SK-N-MC (cell line): ENCODE results near the gene PRAMEF5.
"Not testable (repeated sequence)": the region's sequence is repeated elsewhere in the genome, so short reads cannot be mapped to it uniquely, and the experiment has no call there.

ENCODE experiments used
- DNase-seq: peaks from one replicate; pipeline ENCODE4 v3.0.0-alpha.2; 2011; ENCODE audit warnings: low read depth, low spot score
- H3K27ac ChIP-seq: fragments of 200-600 bp; sonication (generic); 2 replicates; pipeline ENCODE4 v1.5.1; 2016; ENCODE audit warnings: mixed run types
- H3K36me3 ChIP-seq: fragments of 200-600 bp; sonication (generic); 2 replicates; pipeline ENCODE4 v1.6.1; 2017; ENCODE audit warnings: antibody characterized with exemption, low read length, mixed read lengths; ENCODE audit not compliant: insufficient read depth
- H3K4me3 ChIP-seq: fragments of 200-600 bp; sonication (generic); 2 replicates; pipeline ENCODE4 v1.5.1; 2016
- H3K9ac ChIP-seq: fragments of 200-600 bp; sonication (generic); 2 replicates; pipeline ENCODE4 v1.8.0; 2017; ENCODE audit warnings: mixed run types, mixed read lengths; ENCODE audit not compliant: insufficient read length
- H3K9me3 ChIP-seq: fragments of 200-600 bp; sonication (generic); 2 replicates; pipeline ENCODE4 v1.6.1; 2017; ENCODE audit warnings: low read depth, mild to moderate bottlenecking, antibody characterized with exemption, low read length, moderate library complexity, mixed read lengths
- EZH2 ChIP-seq: fragments of 200-600 bp; sonication (generic); IDR thresholded peaks from one replicate; pipeline ENCODE4 v1.6.1; 2017; ENCODE audit warnings: antibody characterized with exemption
- FOXP2 ChIP-seq: optimal IDR thresholded peaks from 2 replicates; pipeline ENCODE3; 2011; ENCODE audit warnings: mild to moderate bottlenecking, moderate library complexity; ENCODE audit not compliant: insufficient read depth; ENCODE audit errors: extremely low read length, control extremely low read depth
- POLR2AphosphoS5 ChIP-seq: IDR thresholded peaks from 2 replicates; pipeline ENCODE4 v1.6.1; 2012; ENCODE audit warnings: mild to moderate bottlenecking, low read depth, low read length, borderline replicate concordance

Gene PRAMEF5

DNA sequence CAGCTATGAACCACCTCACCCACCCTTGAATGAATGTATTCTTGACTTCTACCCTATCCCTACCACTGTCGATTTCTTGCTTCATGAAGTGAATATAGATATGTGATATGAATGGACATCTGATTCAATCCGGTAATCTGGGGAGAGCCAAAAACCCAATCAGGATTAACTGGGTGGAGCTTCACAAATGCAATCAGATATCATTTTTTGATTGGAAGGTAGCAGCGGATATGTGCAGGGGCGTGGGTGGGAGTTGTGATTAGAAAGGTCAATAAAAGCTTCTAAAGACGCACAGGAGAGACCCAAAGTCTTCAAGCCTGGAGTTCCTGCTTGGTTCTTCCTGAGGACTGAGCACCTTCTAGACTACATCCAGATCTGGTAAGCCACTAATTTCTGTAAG, at the start of gene PRAMEF5:
Gene PRAMEF5 (plus strand): TSS at position 301 of the 400 bp plus-strand sequence. CDS start 5,071 bp downstream, outside the sequence.
- H3K27ac ChIP-seq, DNase-seq, H3K36me3 ChIP-seq, H3K9ac ChIP-seq, H3K9me3 ChIP-seq, H3K4me3 ChIP-seq: not testable (repeated sequence)

DNA sequence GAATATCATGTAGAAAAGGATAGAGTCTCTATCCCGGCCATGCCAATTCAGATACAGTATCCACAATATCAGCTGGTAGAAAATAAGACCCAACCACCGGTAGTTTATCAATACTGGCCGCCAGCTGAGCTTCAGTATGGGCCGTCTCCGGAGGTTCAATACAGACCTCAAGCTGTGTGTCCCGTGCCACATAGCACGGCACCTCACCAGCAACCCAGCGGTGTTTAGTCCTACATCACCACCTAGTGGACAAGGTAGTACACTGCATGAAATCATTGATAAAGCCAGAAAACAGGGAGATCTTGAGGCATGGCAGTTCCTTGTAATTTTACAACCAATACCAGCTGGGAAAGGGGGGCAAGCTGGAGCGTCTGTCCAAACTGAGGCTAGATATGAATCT, 45.3 kb upstream of the PRAMEF5 start:
- not testable (repeated sequence) for H3K27ac ChIP-seq, H3K9me3 ChIP-seq, DNase-seq, H3K9ac ChIP-seq, H3K36me3 ChIP-seq, H3K4me3 ChIP-seq

DNA sequence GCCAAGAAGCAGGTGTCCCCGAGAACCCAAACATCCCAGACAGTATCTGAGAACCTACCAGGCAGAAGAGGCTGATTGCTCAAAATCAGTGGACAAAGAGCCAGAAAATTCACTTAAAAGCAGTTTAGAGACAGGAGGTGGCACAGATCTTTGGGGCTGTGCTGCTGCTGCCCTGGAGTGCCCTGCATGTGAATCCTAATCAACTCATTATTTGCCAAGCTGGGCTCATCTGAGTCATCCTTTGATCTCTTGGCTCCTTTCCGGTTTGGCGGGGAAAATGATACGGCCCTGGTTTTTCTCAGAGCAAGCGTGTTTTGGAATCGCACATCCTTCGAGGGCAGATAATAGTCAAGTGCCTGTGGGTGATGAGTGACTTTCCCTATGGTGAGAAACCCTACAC, 37.4 kb upstream of the PRAMEF5 start:
- DNase-seq, H3K9me3 ChIP-seq, H3K36me3 ChIP-seq, H3K4me3 ChIP-seq, H3K27ac ChIP-seq, H3K9ac ChIP-seq: not testable (repeated sequence)

DNA sequence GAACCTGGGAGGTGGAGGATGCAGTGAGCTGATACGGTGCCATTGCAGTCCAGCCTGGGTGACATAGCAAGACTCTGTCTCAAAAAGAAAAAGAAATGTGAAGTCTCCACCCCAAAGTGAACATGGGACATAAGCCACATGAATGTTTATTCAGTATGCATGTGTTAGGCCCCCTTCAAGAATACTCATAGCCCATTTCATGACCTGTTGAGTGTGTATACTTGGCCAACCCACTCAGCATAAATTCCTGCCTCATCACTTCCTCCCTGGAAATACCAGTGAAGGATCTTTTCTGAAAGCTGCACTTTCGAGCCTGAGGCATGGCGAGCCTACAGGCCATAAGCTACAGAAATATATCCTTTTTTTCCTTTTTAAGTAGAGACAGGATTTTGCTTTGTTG, 34.8 kb upstream of the PRAMEF5 start:
- not testable (repeated sequence) for DNase-seq, H3K4me3 ChIP-seq, H3K9ac ChIP-seq, H3K27ac ChIP-seq, H3K36me3 ChIP-seq, H3K9me3 ChIP-seq

DNA sequence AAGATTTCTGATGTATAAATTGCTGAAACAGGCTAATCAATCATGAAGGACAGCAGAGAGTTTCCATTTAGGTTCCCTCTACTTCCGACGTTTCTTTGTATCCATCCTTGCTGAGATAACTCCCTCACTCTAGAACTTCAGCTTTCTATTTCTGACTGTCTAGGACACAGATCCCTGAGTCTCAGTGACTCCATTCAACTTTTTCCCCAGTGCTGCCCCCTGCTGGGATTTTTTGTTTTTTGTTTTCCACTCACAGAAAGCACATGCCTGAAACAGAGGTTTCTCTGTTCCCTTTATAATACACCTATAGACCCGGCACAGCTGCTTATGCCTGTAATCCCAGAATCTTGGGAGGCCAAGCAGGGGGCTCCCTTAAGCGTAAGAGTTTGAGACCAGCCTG, 31.2 kb upstream of the PRAMEF5 start:
- not testable (repeated sequence) for H3K4me3 ChIP-seq, H3K9ac ChIP-seq, H3K9me3 ChIP-seq, H3K36me3 ChIP-seq, H3K27ac ChIP-seq, DNase-seq

DNA sequence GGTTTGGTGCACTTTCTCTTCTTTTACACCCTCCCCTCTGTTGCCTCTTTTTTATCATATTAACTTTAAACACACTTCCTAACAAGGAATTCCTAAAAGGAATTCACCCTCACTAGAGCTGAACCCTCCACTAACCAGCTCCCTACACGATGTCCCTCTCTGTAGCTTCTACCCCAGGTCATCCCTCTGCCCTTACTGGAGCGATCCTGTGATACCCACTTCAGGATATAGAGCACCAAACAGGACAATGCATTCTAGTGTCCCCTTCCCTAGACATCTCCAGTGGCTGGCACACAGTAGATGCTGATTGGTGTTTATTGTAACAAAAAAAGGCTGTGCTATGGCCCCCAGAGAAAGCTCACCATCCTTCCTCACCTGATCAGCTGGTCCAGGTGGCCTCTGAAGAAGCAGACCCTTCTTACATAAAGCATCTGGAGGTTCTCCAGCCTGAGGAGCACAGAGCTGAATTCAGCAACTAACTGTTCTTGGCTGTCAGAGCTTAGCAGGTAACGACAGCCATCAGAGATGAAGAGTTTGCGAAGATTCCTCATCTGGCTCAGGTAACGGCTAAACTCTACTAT, 29.4 kb upstream of the PRAMEF5 start:
- Histone ChIP-seq H3K36me3 (no peaks in the 10 kb centered on the region), H3K4me3 (no peak overlapping the region), H3K9ac (no peak overlapping the region), H3K27ac (no peak overlapping the region), H3K9me3 (no peaks in the 10 kb centered on the region)
- TF ChIP-seq POLR2AphosphoS5 (no peak), EZH2 (no peak), FOXP2 (no peak)
- no peak for DNase-seq

DNA sequence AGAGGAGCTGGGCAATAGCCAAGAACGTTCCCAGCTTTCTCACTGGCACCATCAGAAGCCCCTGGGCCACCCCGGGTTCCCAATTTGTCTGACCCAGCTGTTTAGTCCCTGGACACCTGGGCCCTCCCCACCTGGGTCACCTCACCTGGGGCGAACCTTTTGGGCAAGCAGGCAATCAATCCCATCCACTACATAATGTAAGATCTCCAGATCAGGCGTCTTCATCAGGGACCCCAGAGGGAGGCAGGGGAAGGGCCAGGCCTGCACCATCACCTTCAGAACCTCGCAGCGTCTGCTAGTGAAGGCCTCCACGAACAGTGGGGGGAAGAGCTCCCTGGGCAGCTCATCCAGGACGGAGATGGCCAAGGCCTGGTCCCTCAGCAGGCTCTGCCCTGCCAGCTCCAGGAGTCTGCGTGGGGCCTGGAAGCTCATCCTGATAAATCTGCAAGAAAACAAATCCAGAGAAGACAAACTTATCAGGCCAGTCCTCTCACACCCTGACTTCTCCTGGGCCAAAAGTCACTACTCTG, 28.3 kb upstream of the PRAMEF5 start, which contains the start of gene PRAMEF18:
Gene PRAMEF18 (minus strand): TSS at position 480 of the 530 bp plus-strand sequence. CDS start 48 bp downstream, at position 432.
- H3K27ac ChIP-seq, DNase-seq, H3K9me3 ChIP-seq, H3K4me3 ChIP-seq, H3K9ac ChIP-seq, H3K36me3 ChIP-seq: not testable (repeated sequence)

DNA sequence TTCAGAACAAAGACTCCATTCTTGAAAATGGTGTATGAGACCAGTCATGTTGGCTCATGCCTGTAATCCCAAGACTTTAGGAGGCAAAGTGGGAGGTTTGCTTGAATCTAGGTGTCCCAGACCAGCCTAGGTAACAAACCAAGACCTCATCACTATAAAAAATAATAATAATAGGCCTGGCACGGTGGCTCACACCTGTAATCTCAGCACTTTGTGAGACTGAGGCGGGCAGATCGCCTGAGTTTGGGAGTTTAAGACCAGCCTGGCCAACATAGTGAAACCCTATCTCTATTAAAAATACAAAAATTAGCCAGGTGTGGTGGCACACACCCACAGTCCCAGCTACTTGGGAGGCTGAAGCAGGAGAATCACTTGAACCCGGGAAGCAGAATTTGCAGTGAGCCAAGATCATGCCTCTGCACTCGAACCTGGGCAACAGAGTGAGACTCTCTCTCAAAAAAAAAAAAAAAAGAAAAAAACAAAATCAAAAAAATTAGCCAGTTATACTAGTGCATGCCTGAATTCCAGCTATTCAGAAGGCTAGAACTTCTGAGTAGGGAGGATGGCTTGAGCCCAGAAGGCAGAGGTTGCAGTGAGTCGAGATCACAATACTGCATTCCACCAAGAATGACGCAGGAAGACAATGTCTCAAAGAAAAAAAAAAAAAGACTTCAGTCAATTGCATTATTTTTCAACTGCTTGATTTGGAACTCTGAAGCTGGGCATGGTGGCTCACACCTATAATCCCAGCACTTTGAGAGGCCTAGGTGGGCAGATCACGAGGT, 26.5 kb upstream of the PRAMEF5 start:
- not testable (repeated sequence) for H3K9ac ChIP-seq, H3K9me3 ChIP-seq, DNase-seq, H3K27ac ChIP-seq, H3K36me3 ChIP-seq, H3K4me3 ChIP-seq

DNA sequence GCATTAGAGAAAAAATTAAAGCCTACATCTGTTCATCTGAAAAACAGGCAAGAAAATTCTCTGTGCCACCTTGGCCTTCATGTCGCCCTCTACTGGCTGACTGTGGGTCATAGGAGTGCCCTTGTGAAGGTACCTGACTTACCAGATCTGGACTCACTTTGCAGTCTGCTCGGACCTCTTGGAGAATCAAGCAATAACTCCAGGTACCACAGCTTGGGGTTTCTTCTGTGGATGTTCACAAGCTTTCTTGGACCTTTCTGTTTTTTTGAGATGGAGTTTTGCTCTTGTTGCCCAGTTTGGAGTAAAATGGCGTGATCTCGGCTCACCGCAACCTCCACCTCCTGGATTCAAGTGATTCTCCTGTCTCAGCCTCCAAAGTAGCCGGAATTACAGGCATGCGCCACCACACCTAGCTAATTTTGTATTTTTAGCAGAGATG, 25.6 kb upstream of the PRAMEF5 start:
- DNase-seq, result no peak
- Histone ChIP-seq H3K9me3 (no peaks in the 10 kb centered on the region), H3K4me3 (no peak overlapping the region), H3K36me3 (no peaks in the 10 kb centered on the region), H3K27ac (no peak overlapping the region), H3K9ac (no peak overlapping the region)
- TF ChIP-seq FOXP2, result no peak
- TF ChIP-seq EZH2, result no peak
- TF ChIP-seq POLR2AphosphoS5, result no peak

DNA sequence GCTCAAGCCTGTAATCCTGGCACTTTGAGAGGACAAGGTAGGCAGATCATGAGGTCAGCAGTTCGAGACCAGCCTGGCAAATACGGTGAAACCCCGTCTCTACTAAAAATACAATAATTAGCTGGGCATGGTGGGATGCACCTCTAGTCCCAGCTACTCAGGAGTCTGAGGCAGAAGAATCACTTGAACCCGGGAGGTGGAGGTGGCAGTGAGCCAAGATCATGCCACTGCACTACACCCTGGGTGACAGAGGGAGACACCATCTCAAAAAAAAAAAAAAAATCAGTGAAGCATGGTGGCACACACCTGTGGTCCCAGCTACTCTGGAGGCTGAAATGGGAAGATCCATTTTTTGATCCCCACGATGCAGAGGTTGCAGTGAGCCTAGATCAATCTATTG, 23.9 kb upstream of the PRAMEF5 start:
- H3K4me3 ChIP-seq, DNase-seq, H3K9ac ChIP-seq, H3K27ac ChIP-seq, H3K36me3 ChIP-seq, H3K9me3 ChIP-seq: not testable (repeated sequence)

DNA sequence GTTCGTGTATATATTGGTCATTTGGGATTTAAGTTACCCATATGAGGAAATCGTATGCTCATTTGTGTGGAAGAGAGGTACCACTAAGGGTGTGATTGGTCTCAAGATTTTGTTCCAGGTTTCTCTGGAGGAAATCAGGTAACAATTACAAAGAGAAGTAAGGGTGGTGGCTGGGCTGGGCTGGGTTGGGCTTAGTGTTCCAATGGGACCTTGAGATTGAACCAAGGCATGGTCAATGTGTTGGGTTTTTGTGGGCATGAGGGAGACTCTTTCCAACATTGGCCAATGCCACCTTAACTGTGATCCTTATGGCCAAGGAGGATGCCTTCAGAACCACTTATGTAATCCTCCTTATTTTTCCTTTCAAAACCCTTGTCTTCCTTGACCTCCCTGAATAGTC, 23.4 kb upstream of the PRAMEF5 start:
- H3K9ac ChIP-seq, H3K9me3 ChIP-seq, H3K36me3 ChIP-seq, DNase-seq, H3K4me3 ChIP-seq, H3K27ac ChIP-seq: not testable (repeated sequence)

DNA sequence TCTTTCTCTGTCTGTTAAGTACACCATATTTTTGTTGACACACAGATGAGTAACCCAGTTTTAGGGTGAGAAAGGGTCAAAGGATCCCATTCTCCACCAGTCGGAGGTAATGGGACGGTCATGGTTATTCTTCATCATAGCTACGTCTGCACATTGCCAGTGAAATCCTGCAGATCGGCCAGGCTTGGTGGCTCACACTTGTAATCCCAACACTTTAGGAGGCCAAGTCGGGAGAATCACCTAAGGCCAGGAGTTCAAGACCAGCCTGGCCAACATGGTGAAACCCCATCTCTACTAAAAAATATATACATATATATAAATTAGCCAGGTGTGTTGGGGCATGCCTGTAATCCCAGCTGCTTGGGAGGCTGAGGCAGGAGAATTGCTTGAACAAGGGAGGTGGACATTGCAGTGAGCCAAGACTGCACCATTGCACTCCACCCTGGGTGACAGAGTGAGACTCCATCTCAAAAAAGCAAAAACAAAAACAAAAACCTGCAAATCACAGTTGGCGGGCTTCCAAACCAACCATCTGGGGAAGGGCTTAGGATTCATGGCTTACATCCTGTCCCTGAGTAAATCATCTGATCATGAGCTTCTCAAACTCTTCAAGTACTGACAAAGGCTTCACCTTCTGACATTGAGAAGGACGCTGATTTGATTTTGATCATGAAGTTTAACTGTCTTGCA, 22.8 kb upstream of the PRAMEF5 start:
- H3K36me3 ChIP-seq, H3K27ac ChIP-seq, DNase-seq, H3K9ac ChIP-seq, H3K9me3 ChIP-seq, H3K4me3 ChIP-seq: not testable (repeated sequence)

DNA sequence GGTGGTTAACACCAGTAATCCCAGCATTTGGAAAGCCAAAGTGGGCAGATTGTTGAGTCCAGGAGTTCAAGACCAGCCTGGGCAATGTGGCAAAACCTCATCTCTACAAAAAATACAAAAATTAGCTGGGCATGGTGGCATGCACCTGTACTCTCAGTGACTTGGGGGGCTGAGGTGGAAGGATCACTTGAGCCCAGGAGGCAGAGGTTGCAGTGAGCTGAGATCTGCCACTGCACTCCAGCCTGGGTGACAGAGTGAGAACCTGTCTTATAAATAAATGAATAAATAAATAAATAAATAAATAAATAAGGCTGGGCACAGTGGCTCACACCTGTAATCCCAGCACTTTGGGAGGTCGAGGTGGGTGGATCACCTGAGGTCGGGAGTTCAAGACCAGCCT, 21.9 kb upstream of the PRAMEF5 start:
- DNase-seq, H3K36me3 ChIP-seq, H3K9me3 ChIP-seq, H3K9ac ChIP-seq, H3K4me3 ChIP-seq, H3K27ac ChIP-seq: not testable (repeated sequence)
